Erythroblast (primary cell): ENCODE data around the gene DNM2.
"Not testable (repeated sequence)": the region's sequence is repeated elsewhere in the genome, so short reads cannot be mapped to it uniquely, and the experiment has no call there.

Experiments
- GATA1 ChIP-seq: IDR thresholded peaks from 2 replicates; pipeline ENCODE4 v1.6.1; 2011; ENCODE audit warnings: low read depth, mild to moderate bottlenecking, control low read depth, low read length, moderate library complexity
- POLR2A ChIP-seq: IDR thresholded peaks from 2 replicates; pipeline ENCODE4 v1.6.1; 2011; ENCODE audit warnings: mild to moderate bottlenecking, low read length

DNA sequence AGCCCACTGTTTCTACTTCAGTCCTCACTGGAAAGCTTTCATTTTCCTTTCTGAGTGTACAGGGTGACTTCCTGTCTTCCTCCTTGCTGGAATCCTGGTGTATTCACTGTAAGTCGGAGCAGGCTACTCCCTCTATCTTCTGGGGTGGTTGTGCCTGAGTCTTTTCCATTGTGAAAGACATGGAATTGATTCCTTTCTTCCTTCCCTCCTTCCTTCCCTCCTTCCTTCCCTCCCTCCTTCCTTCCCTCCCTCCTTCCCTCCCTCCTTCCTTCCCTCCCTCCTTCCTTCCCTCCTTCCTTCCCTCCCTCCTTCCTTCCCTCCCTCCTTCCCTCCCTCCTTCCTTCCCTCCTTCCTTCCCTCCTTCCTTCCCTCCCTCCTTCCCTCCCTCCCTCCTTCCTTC lies 40.2 kb downstream of the DNM2 start:
- not testable (repeated sequence) for TF ChIP-seq POLR2A, GATA1
